ENCODE results near the gene PLAGL2.
"Not testable (repeated sequence)": the region's sequence is repeated elsewhere in the genome, so short reads cannot be mapped to it uniquely, and the experiment has no call there.

The PLAGL2 gene

DNA sequence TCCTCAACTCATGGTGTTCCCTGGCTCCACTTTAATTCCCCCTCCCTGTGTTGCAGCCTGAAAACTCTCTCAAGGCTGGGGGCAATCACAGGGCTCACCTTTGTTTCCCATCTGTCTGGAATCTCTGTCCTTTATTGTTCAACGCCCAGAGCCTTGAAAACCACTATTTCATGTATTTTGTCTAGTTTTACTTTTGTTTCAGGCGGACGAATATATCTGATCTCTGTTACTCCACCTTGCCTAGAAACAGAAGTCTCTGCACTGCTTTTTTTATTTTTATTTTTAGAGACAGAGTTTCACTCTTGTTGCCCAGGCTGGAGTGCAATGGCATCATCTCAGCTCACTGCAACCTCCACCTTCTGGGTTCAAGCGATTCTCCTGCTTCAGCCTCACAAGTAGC is 27.6 kb downstream of the PLAGL2 start:
- DNase-seq (ENCODE audit: low spot score), result no peak

DNA sequence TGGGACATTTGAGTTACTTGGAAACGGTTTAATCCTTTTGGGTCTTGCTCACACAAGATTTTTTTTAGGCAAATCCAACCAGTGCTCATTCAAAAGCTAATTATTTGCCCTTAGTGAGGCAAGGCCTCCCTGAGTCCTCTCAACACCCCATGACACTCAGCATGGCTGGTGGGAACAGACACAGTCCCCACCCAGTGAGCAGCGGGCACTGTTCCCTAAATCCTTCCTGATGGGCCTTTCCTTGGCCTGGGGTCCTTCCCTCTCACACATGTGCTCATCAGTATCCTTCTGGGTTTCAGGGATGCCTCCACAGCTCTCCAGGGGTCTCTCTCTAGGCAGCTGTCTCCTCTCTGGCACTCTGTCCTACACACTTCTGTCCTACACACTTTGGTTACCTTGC is 28.0 kb downstream of the PLAGL2 start:
- DNase-seq (ENCODE audit: low spot score), result no peak

DNA sequence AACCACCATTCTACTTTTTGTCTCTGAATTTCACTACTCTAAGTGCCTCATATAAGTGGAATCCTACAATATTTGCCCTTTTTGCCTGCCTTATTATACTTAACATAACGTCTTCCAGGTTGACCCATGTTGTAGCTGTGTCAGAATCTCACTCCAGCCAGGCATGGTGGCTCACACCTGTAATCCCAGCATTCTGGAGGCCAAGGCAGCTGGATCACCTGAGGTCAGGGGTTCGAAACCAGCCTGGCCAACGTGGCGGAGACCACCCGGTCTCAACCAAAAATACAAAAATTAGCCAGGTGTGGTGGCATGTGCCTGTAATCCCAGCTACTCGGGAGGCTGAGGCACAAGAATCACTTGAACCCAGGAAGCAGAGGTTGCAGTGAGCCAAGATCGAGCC is 29.8 kb downstream of the PLAGL2 start:
- not testable (repeated sequence) for DNase-seq (ENCODE audit: low spot score)

GRCh38 chr20:32168184-32168910 is 39.2 kb downstream of the PLAGL2 start:
- no peak for DNase-seq (ENCODE audit: low spot score)

DNA sequence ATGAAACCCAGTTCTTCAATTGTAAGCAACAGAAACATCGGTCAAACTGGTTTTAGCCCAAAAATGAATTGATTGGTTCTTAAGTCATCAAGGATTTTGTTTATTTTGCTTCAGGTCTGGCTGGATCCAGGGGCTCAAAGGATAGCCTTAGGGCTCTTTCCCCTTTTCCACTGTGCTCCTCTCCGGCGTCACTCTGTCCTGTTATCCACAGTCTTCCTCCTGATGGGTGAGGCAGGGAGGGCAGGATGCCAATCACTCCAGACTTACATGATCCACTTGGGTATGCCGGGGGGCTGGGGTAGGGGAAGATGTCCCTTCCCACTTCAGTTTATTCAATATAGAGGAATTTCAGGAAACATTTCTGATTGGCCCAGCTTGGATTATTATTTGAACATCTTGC is 40.0 kb downstream of the PLAGL2 start:
- DNase-seq (ENCODE audit: low spot score), result no peak

GRCh38 chr20:32165836-32166545 is 41.6 kb downstream of the PLAGL2 start:
- DNase-seq (ENCODE audit: low spot score), result no peak

GRCh38 chr20:32164984-32165735 is 42.4 kb downstream of the PLAGL2 start:
- no peak for DNase-seq (ENCODE audit: low spot score)

DNA sequence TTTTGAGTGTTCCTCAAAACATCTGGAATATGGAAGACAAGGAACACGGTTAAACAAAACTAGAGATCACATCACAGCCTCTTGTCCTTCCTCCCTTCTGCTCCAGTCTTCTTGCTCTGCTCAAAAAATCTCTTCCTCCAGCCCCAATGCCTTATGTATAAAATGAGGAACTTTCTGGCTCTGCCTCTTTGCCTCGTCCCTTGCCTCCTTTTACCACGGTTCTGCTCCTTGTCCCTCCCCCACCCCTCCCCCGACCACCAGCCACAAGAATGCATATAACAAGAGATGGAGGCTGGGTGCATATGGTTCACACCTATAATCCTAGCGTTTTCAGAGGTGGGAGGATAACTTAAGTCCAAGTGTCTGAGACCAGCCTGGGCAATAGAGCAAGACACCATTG is 43.6 kb downstream of the PLAGL2 start:
- no peak for DNase-seq (ENCODE audit: low spot score)

DNA sequence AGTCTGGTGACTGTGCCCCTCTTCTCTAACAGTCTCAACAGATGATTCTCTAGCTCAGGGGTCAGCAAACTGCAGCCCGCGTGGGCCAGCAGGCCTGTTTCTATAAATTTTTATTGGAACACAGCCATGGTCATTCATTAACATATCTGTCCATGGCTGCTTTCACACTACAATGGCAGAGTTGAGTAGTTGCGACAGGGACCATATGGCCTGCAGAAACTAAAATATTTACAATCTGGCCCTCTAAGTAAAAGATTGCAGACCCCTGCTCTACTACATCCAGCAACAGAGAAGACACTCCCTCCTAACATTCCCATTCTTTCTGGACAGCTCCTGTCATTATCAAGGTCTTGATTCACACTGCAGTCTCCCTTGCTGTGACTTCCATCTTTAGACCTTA is 45.2 kb downstream of the PLAGL2 start:
- DNase-seq (ENCODE audit: low spot score), result no peak

DNA sequence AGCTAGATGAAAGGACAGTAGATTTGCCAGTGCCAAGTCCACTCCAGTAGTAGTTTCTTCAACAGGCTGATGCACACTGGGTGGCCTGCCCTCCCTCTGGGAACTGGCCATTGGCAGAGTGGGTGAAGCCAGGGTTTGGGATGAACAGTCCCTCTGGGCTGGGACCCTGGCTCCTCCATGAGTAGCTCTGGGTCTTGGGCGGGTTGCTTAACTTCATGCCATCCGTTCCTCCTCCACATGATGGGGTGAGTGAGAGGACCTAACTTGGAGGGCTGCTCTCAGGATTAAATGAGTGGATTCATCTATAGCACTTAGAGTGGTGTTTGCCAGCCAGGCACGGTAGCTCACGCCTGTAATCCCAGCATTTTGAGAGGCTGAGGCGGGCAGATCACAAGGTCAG is 47.2 kb downstream of the PLAGL2 start:
- no peak for DNase-seq (ENCODE audit: low spot score)

DNA sequence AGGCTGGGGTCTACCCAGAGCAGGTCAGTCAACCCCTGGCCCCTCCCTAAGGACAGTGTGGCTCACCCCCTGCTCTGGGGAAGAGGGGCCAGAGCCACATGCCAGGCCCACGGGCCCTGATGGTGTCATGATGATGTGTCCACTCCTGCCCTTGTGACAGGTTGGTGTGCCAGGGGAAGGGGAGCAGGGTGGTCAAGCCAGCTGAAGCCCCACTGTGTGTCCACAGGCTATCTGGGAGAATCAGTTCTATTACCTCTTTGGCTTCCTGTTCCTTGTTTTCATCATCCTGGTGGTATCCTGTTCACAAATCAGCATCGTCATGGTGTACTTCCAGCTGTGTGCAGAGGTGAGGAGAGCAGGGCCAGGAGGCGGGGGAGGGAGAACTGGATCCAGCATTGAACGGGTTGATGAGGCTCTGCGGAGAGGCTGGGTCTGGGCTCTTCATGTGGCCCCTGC is 47.7 kb downstream of the PLAGL2 start:
- no peak for DNase-seq (ENCODE audit: low spot score)

GRCh38 chr20:32158943-32159660 is 48.4 kb downstream of the PLAGL2 start:
- DNase-seq (ENCODE audit: low spot score), result no peak

DNA sequence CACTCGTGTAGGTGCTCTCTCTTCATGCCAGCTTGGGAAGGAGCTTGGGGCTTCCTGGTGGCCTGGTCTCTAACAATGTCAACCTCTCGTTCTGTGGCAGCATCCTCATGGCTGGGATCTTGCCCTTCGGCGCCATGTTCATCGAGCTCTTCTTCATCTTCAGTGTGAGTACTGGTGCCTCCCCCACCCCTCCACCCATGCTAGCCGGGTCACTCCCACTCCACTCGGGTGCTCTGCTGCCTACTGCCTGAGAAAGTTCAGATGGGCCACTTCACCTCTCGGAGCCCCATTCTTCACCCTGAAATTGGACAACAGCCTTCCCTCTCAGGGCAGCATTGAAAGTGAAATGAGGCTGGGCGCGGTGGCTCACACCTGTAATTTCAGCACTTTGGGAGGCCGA is 49.2 kb downstream of the PLAGL2 start:
- DNase-seq (ENCODE audit: low spot score), result no peak

- no peak for DNase-seq (ENCODE audit: low spot score)
Measured at GRCh38 chr20:32157611-32158010, 49.9 kb downstream of the PLAGL2 start.

- DNase-seq (ENCODE audit: low spot score), result peak; percentile 17
Measured at GRCh38 chr20:32155017-32155981, 52.2 kb downstream of the PLAGL2 start.

DNA sequence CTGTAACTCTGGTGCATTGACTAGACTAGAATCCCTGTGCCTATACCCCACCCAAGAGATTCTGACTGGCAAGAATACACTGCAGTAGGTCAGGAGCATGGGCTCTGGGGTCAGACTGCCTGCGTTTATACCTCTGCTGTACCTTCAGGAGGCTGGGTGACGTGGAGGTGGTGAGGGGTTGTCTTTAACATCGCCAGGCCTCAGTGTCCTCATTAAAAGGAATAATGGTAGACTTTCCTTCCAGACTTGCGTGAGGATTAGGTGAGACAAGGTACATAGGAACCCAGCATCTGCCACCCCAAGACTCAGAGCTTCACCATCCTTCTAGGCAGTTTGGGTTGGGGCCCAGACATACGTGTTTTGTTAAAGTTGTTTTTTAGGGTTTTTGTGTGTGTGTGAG is 53.8 kb downstream of the PLAGL2 start:
- no peak for DNase-seq (ENCODE audit: low spot score)

DNA sequence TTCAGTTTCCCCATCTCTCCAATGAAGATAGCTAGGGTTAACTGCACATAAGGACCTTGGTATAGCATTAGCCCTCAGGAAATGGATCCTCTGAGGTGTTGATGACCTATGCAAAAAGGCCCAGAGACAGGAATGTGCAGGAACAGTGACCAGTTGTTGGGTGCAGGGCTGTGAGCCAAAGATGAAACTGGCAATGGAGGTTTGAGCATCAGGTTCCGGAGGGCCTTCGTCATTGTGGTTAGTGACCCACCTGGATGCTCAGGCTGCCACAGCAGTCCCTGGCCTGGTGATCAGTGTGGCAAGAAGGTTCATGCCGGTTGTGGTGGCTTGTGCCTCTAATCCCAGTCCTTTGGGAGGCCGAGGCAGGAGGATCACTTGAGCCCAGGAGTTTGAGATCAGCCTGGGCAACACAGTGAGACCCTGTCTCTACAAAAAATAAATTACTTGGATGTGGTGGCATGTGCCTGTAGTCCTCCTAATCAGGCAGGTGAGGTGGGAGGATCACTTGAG is 54.3 kb downstream of the PLAGL2 start:
- DNase-seq (ENCODE audit: low spot score), result no peak

DNA sequence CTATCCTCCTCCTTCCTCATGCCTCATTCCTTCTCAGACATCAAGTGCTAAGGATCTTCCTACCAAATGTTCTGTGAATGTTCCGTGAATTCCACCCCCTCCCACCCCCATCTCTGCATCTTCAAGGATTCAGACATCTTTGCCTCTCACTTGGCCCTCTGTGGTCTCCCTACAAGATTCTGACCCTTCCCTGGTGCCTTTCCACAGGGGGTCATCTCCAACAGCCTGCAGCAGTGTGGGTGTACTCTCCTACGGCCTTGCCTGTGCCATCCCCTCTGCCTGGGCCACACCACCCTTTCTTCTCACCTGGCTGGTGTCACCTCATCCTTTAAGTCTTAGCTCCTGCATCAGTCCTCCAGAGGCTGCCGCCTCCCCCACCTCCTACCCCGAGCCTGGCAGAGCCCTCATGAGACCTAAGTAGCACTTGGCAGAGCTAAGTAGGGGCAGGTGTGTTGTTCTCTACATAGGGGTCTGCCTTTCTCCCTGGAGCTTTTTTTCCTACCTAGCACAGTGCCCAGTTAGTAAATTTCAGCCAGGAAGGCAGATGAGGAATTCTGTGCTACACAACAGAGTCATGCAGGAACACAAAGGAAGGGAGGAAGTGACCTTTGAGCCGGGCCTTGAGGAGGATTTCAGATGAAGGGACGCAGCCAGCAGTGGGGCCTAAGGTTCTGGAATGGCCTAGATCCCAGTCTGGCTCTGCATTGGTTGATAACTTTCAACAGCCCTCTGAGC is 55.0 kb downstream of the PLAGL2 start:
- no peak for DNase-seq (ENCODE audit: low spot score)

- DNase-seq (ENCODE audit: low spot score), result no peak
Measured at GRCh38 chr20:32150291-32150848, 57.2 kb downstream of the PLAGL2 start.
